Neuronal stem cell (in vitro differentiated cells): ENCODE results near the gene NCS1.

Experiments
- DNase-seq: peaks from one replicate; pipeline ENCODE4 v3.0.0-alpha.2; 2013; ENCODE audit warnings: low spot score
- H2AFZ ChIP-seq: one replicate; pipeline ENCODE4 v1.6.1; 2013; ENCODE audit warnings: mild to moderate bottlenecking, low read length, inconsistent platforms
- H2AK5ac ChIP-seq: 2 replicates; pipeline ENCODE4 v1.6.1; 2013; ENCODE audit warnings: low read depth, mild to moderate bottlenecking, inconsistent platforms, low read length, moderate library complexity, mixed read lengths
- H2BK120ac ChIP-seq: 2 replicates; pipeline ENCODE4 v1.6.1; 2013; ENCODE audit warnings: low read depth, mild to moderate bottlenecking, inconsistent platforms, low read length, moderate library complexity, mixed read lengths
- H2BK12ac ChIP-seq: one replicate; pipeline ENCODE4 v1.6.1; 2013; ENCODE audit warnings: low read length, inconsistent platforms
- H2BK15ac ChIP-seq: 2 replicates; pipeline ENCODE4 v1.6.1; 2013; ENCODE audit warnings: mild to moderate bottlenecking, low read length, inconsistent platforms, mixed read lengths
- H2BK5ac ChIP-seq: one replicate; pipeline ENCODE4 v1.6.1; 2013; ENCODE audit warnings: inconsistent platforms, mild to moderate bottlenecking, low read length, moderate library complexity
- H3K14ac ChIP-seq: one replicate; pipeline ENCODE4 v1.6.1; 2013; ENCODE audit warnings: low read length, inconsistent platforms
- H3K18ac ChIP-seq: 2 replicates; pipeline ENCODE4 v1.6.1; 2013; ENCODE audit warnings: low read length, inconsistent platforms
- H3K23ac ChIP-seq: 2 replicates; pipeline ENCODE4 v1.6.1; 2013; ENCODE audit warnings: low read depth, mild to moderate bottlenecking, mixed read lengths, low read length, inconsistent platforms; ENCODE audit not compliant: poor library complexity
- H3K27ac ChIP-seq: replicated peaks from 3 replicates; pipeline ENCODE4 v1.5.1; 2013; ENCODE audit warnings: low read length, inconsistent platforms
- H3K27me3 ChIP-seq, 3 experiments: 2 replicates each; pipeline ENCODE4 v1.6.1; 2013; ENCODE audit warnings: low read length in 3 of 3, mild to moderate bottlenecking in 2 of 3, inconsistent platforms in 1 of 3, low read depth in 1 of 3, mixed read lengths in 1 of 3, moderate library complexity in 1 of 3; ENCODE audit not compliant: control insufficient read depth in 3 of 3, insufficient read depth in 3 of 3
- H3K36me3 ChIP-seq, 2 donors: replicated peaks in 1 of 2; 2 replicates each; pipeline ENCODE4 v1.6.1; 2013; ENCODE audit warnings: low read length in 2 of 2; ENCODE audit not compliant: control insufficient read depth in 2 of 2, insufficient read depth in 2 of 2
- H3K4ac ChIP-seq: 2 replicates; pipeline ENCODE4 v1.6.1; 2013; ENCODE audit warnings: inconsistent platforms, mild to moderate bottlenecking, low read length, moderate library complexity
- H3K4me1 ChIP-seq, 2 donors: 1 replicate in 1 of 2; 2 replicates in 1 of 2; pipeline ENCODE4 v1.6.1; 2013; ENCODE audit warnings: low read length in 2 of 2, low read depth in 1 of 2; ENCODE audit not compliant: control insufficient read depth in 2 of 2, insufficient read depth in 1 of 2
- H3K4me2 ChIP-seq: one replicate; pipeline ENCODE4 v1.6.1; 2013; ENCODE audit warnings: mild to moderate bottlenecking, low read length, inconsistent platforms; ENCODE audit not compliant: insufficient read depth, poor library complexity, severe bottlenecking
- H3K4me3 ChIP-seq, 2 donors: 2 replicates each; pipeline ENCODE4 v1.5.1; 2013; ENCODE audit warnings: low read length in 2 of 2, mild to moderate bottlenecking in 2 of 2, inconsistent platforms in 1 of 2, moderate library complexity in 1 of 2
- H3K79me1 ChIP-seq: one replicate; pipeline ENCODE4 v1.6.1; 2013; ENCODE audit warnings: low read depth, mild to moderate bottlenecking, inconsistent platforms, low read length, moderate library complexity
- H3K9ac ChIP-seq: one replicate; pipeline ENCODE4 v1.6.1; 2013; ENCODE audit warnings: mild to moderate bottlenecking, low read depth, low read length, inconsistent platforms; ENCODE audit not compliant: poor library complexity
- H3K9me3 ChIP-seq, 2 donors: replicated peaks in 1 of 2; 2 replicates each; pipeline versions ENCODE3 to v1.6.1; 2013; ENCODE audit warnings: low read length in 2 of 2, mild to moderate bottlenecking in 2 of 2, inconsistent platforms in 1 of 2, low read depth in 1 of 2, mixed read lengths in 1 of 2, moderate library complexity in 1 of 2; ENCODE audit not compliant: control insufficient read depth in 2 of 2, insufficient read depth in 1 of 2
- H4K8ac ChIP-seq: one replicate; pipeline ENCODE4 v1.6.1; 2013; ENCODE audit warnings: low read depth, mild to moderate bottlenecking, inconsistent platforms, low read length, moderate library complexity
- H4K91ac ChIP-seq: one replicate; pipeline ENCODE4 v1.6.1; 2013; ENCODE audit warnings: low read length, low read depth, mild to moderate bottlenecking, inconsistent platforms; ENCODE audit not compliant: poor library complexity
- WGBS, 2 donors: extraction: QIAGEN DNeasy Blood & Tissue Kit; methylation state at CpG; one replicate each; pipeline ENCODE4 v1.1.7; 2013; ENCODE audit warnings: missing lambda C conversion rate in 2 of 2, mixed read lengths in 1 of 2; ENCODE audit not compliant: insufficient read length in 2 of 2, insufficient replicate concordance in 1 of 2; ENCODE audit errors: extremely low coverage in 2 of 2; 5-methylcytosine and 5-hydroxymethylcytosine counted together

Gene NCS1

GRCh38 chr9:130283539-130284248 is 111.5 kb downstream of the NCS1 start:
- no CpG with 5 or more reads among the region's 4 CpGs for WGBS, 2 donors
- H2BK15ac ChIP-seq, result no peak overlapping the region
- H3K27ac ChIP-seq, result no peak overlapping the region
- no peak overlapping the region for H2BK120ac ChIP-seq
- no peak overlapping the region for H3K4me2 ChIP-seq
- no peaks in the 10 kb centered on the region for H3K79me1 ChIP-seq
- H2AK5ac ChIP-seq, result no peak overlapping the region
- no peaks in the 10 kb centered on the region for H3K9me3 ChIP-seq
- H2BK12ac ChIP-seq, result no peak overlapping the region
- no peak overlapping the region for H3K14ac ChIP-seq
- no peak overlapping the region for H4K91ac ChIP-seq
- no peak for DNase-seq
- no peak overlapping the region for H4K8ac ChIP-seq
- no peak overlapping the region for H3K23ac ChIP-seq
- H3K36me3 ChIP-seq, result no peaks in the 10 kb centered on the region
- H3K4me1 ChIP-seq, result no peaks in the 10 kb centered on the region
- H2BK5ac ChIP-seq, result no peak overlapping the region
- no peak overlapping the region for H3K4me3 ChIP-seq
- no peak overlapping the region for H3K9ac ChIP-seq
- H3K18ac ChIP-seq, result no peak overlapping the region
- H3K4ac ChIP-seq, result no peak overlapping the region
- H2AFZ ChIP-seq, result no peak overlapping the region
- peaks cover 0 to 26% (median 0%) of the 10 kb centered on the region in 3 experiments for H3K27me3 ChIP-seq

- Histone ChIP-seq H4K8ac (no peak overlapping the region), H3K79me1 (no peaks in the 10 kb centered on the region), H4K91ac (no peak overlapping the region), H3K18ac (peak overlapping the region; percentile 19), H2BK120ac (no peak overlapping the region), H3K36me3 (no peaks in the 10 kb centered on the region), H3K9ac (no peak overlapping the region), H3K27me3 (peaks cover 0 to 29% (median 0%) of the 10 kb centered on the region in 3 experiments), H3K4ac (no peak overlapping the region), H3K4me2 (no peak overlapping the region), H2AFZ (no peak overlapping the region), H2BK15ac (peak overlapping the region; percentile 62), H3K4me3 (no peak overlapping the region), H3K23ac (no peak overlapping the region), H3K4me1 (no peaks in the 10 kb centered on the region), H3K14ac (no peak overlapping the region), H3K9me3 (no peaks in the 10 kb centered on the region), H3K27ac (no peak overlapping the region), H2BK5ac (no peak overlapping the region), H2AK5ac (peak overlapping the region; percentile 56), H2BK12ac (no peak overlapping the region)
- no peak for DNase-seq
- no CpG with 5 or more reads among the region's 10 CpGs for WGBS, 2 donors
Measured at GRCh38 chr9:130284249-130284625, 112.0 kb downstream of the NCS1 start.

- H3K4me2 ChIP-seq, result no peak overlapping the region
- H2BK5ac ChIP-seq, result no peak overlapping the region
- peaks cover 0 to 32% (median 0%) of the 10 kb centered on the region in 3 experiments for H3K27me3 ChIP-seq
- no peak overlapping the region for H3K4me3 ChIP-seq
- H3K79me1 ChIP-seq, result no peaks in the 10 kb centered on the region
- H3K4ac ChIP-seq, result no peak overlapping the region
- peaks cover 0 to 1% of the 10 kb centered on the region in 2 donors for H3K4me1 ChIP-seq
- no peak overlapping the region for H4K8ac ChIP-seq
- peak overlapping the region; percentile 62 for H2BK15ac ChIP-seq
- peak overlapping the region; percentile 51 for H3K18ac ChIP-seq
- no peak for DNase-seq
- no peak overlapping the region for H2BK120ac ChIP-seq
- H3K36me3 ChIP-seq, result no peaks in the 10 kb centered on the region
- no peak overlapping the region for H3K14ac ChIP-seq
- H3K27ac ChIP-seq, result no peak overlapping the region
- no peak overlapping the region for H4K91ac ChIP-seq
- peak overlapping the region; percentile 56 for H2AK5ac ChIP-seq
- H3K9ac ChIP-seq, result no peak overlapping the region
- H2AFZ ChIP-seq, result no peak overlapping the region
- WGBS, 2 donors, result no CpG with 5 or more reads among the region's 7 CpGs
- H2BK12ac ChIP-seq, result no peak overlapping the region
- no peak overlapping the region for H3K23ac ChIP-seq
- H3K9me3 ChIP-seq, result no peaks in the 10 kb centered on the region
Measured at GRCh38 chr9:130284690-130285089, 112.5 kb downstream of the NCS1 start.

GRCh38 chr9:130285271-130285670 is 113.1 kb downstream of the NCS1 start:
- no peaks in the 10 kb centered on the region for H3K79me1 ChIP-seq
- no CpG with 5 or more reads among the region's 9 CpGs for WGBS, 2 donors
- H2BK5ac ChIP-seq, result no peak overlapping the region
- H3K18ac ChIP-seq, result peak overlapping the region; percentile 16
- H3K23ac ChIP-seq, result no peak overlapping the region
- H3K27me3 ChIP-seq, result peaks cover 0 to 38% (median 0%) of the 10 kb centered on the region in 3 experiments
- H2BK12ac ChIP-seq, result no peak overlapping the region
- H3K4me1 ChIP-seq, result peaks cover 0 to 1% of the 10 kb centered on the region in 2 donors
- no peaks in the 10 kb centered on the region for H3K9me3 ChIP-seq
- no peak for DNase-seq
- H3K4me2 ChIP-seq, result no peak overlapping the region
- peak overlapping the region in 1 of 2 donors; percentile 8 for H3K4me3 ChIP-seq
- H4K8ac ChIP-seq, result no peak overlapping the region
- no peaks in the 10 kb centered on the region for H3K36me3 ChIP-seq
- H3K4ac ChIP-seq, result no peak overlapping the region
- no peak overlapping the region for H2BK120ac ChIP-seq
- H2BK15ac ChIP-seq, result peak overlapping the region; percentile 62
- no peak overlapping the region for H3K27ac ChIP-seq
- peak overlapping the region; percentile 35 for H2AK5ac ChIP-seq
- H4K91ac ChIP-seq, result no peak overlapping the region
- H3K14ac ChIP-seq, result no peak overlapping the region
- H2AFZ ChIP-seq, result no peak overlapping the region
- H3K9ac ChIP-seq, result no peak overlapping the region
